Activated naive CD4-positive, alpha-beta T cell treated with anti-CD3 and anti-CD28 coated beads, Interleukin-2, amount 50 U/mL, for 72 hours (primary cell): ENCODE results near the gene ANXA3. TPM values are rescaled to one million over a fixed set of nuclear protein-coding genes. Genes with fewer than 3 reads are reported as not detected.

Source experiments
- total RNA-seq, 2 donors: library from RNA; stranded (reverse); gene quantifications; one replicate each; pipeline ENCODE4 v1.2.3, GENCODE V29; 2022

Gene ANXA3
- total RNA-seq, 2 donors from 2014 or later, result 6.9 TPM; not detected in 1

Other genes starting within 250 kb of the ANXA3 start
- gene BMP2K, start 224.6 kb downstream of the ANXA3 start, total RNA-seq, result 10 to 100 TPM; 16.9 to 25.0 TPM